GM21381 (cell line): Measurements from ENCODE around the gene FAM180A.
"Not testable (repeated sequence)": the region's sequence is repeated elsewhere in the genome, so short reads cannot be mapped to it uniquely, and the experiment has no call there.

ENCODE experiments used
- ATAC-seq: cut with Tn5 transposase; IDR thresholded peaks from one replicate; pipeline ENCODE4 v1.9.1; 2021; ENCODE audit warnings: mild to moderate bottlenecking, moderate library complexity; ENCODE audit not compliant: unreplicated experiment

FAM180A gene

GRCh38 chr7:135742371-135742770 is 6.2 kb downstream of the FAM180A start:
- no peak for ATAC-seq

GRCh38 chr7:135741905-135742304 is 6.7 kb downstream of the FAM180A start:
- ATAC-seq = no peak

DNA sequence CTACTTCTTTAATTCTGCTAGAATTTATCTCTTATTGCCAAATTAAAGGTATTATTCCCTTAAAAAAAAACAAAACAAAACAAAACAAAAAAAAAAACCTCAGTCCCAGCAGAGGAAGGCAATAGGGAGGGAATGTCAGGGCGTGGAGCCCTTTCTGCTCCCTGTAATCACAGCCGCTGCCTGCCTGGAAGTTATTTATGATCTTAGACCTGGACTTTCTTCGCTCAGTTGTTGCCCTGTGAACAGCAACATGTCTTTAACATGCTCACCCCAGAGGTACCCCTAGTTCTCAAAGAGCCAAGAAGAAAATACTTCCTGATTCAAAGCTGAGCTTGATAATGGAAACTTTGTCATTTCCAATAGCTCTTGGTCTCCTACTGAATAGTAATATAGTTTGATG is 7.7 kb downstream of the FAM180A start:
- no peak for ATAC-seq

DNA sequence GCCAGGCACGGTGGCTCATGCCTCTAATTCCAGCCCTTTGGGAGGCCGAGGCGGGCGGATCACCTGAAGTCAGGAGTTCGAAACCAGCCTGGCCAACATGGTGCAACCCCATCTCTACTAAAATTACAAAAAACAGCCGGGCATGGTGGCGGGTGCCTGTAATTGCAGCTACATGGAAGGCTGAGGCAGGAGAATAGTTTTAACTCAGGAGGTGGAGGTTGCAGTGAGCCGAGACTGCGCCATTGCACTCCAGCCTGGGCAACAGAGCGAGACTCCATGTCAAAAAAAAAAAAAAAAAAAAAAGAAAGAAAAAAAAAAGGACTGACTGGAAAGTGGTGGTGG is 11.3 kb downstream of the FAM180A start:
- ATAC-seq = not testable (repeated sequence)

- ATAC-seq = no peak
These were observed 11.9 kb downstream of the FAM180A start for GRCh38 chr7:135736586-135737305.

GRCh38 chr7:135734343-135734689 is 14.3 kb downstream of the FAM180A start:
- ATAC-seq = no peak

GRCh38 chr7:135733603-135734342 is 14.8 kb downstream of the FAM180A start:
- no peak for ATAC-seq

GRCh38 chr7:135731131-135731530 is 17.5 kb downstream of the FAM180A start:
- ATAC-seq = no peak

DNA sequence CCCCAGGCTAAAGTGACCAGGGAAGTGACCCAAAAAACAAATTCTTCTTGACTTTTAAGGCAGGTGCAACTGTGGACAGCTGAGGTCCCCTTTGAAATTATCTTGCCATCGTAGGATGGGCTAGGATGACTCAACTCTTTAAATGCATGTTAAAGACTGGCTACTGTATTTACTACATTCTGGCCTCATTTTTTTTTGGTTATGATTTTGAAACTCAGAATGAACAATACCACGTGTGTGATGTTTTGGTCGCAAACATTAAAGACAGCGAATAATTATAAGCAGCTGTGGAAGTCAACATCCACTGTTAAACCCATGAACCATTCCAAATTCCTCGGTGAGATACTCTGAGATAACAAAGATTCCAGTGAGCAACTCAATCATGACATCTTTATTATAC is 19.4 kb downstream of the FAM180A start:
- no peak for ATAC-seq

DNA sequence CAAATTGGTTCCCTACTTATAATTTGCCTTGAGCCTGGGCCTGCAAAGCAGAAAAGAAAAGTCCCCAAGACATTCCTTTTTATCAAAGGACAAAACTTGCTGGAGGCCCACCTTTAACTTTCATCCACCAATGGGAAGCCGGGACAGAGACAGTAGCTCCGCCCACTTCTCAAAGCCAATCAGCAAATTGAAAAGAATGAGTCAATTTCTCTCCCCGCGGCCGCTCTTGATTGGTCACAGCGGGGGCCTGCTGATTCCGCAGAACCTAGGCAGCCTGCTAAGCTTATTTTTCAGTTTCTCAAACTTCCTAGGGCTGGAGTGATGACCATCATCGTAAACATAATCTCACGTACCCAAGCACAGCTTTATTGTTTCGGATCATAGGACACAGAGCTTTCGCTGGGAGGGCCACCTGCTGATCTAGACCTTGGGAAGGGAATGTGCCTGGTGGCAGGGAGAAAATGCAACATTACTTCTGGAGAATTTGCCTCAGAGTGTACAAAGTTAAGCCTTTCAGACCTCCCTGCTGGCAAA is 20.4 kb downstream of the FAM180A start, which contains the start of gene SLC13A4:
SLC13A4 (minus strand) TSS at position 51 of the 534 bp plus-strand sequence. CDS start 690 bp downstream, outside the sequence.
- no peak for ATAC-seq

GRCh38 chr7:135726911-135727673 is 21.5 kb downstream of the FAM180A start:
- ATAC-seq = no peak

DNA sequence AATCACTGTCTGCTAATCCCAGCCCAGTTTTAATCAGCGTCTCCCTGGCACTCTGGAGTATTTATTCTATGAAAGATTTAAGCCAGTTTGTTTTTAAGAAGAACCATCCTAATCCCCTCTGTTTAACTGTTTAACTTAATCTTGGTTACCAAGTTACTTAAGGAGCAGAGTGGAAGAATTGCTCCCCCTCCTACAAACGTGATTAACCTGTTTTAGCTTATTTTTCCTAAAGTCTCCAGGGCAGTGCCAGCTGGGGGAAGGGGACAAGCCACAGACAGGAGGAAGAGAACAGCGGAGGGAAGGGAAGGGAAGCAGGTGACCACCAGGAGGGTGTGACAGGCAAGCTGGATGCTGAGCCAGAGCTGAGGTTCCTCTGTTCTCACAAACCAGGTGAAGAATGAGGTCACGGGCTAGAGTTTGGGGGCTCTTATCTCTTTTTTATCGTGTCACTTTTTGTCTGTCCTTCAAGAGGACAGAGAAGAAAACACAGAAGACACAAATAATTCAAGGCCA is 22.3 kb downstream of the FAM180A start:
- ATAC-seq = no peak

DNA sequence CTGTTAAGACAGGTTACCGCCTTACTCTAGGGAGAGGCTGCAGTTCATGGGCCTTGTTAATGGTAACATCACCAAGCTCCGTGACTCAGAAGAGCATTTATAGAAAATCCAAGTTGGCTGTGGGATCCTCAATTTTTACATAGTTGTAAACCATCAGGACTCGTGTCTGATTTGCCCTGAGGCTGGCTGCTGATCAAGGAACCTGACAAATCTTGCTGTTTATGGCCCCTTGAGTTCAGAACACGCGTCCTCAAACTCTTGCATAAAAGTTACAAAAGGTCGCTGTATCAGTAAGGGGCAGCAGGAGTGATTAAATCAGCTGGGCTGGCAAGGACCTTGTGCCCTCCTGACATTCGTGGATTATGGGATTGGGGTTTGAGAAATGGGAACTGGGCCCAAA is 25.2 kb downstream of the FAM180A start:
- ATAC-seq = no peak

GRCh38 chr7:135721198-135721820 is 27.3 kb downstream of the FAM180A start:
- no peak for ATAC-seq

GRCh38 chr7:135719688-135720087 is 28.9 kb downstream of the FAM180A start:
- ATAC-seq = no peak

DNA sequence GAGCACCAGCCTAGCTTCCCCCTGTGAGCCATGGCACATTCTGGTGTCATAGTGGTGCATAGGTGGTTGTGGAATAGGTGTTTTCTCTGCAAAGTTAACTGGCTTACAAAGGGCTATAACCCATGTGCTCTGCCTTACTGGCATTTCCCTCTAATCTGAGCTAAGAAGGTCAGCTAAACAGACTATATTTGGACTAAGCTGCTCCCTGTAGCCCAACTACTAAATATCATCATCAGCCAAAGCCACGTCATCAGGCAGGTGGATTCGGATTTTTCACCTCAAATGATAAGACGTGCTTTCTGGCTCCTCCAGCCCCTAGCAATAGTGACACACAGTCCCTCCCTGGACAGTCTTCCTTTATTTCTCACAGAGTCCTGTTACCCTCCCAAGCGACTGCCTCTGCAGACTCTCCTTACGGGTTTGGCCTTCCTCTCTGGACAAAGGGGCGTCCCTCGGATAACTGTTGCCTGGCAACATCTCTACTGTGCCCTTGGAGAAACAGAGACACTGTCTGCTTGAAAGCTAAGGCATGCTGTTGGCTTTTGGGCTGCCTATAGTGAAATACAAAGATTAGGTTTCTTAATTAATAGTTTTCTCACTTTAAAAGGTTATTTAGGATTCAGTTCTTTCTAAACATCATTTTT is 29.7 kb downstream of the FAM180A start:
- no peak for ATAC-seq

- ATAC-seq = no peak
These were observed 30.4 kb downstream of the FAM180A start for GRCh38 chr7:135718219-135718618.

DNA sequence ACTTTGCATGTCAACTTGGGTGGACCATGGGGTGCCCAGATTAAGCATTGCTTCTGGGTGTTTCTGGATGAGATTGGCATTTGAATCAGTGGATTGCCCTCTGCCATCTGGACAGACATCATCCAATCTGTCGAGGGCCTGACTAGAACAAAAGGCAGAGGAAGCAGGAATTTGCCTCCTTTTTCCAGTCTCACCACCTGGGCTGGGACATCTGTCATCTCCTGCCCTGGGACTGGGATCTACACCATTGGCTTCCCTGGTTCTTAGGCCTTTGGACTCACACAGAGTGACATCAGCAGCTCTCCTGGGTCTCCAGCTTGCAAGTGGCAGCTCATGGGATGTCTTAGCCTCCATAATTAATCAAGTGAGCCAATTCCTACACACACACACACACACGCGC is 30.9 kb downstream of the FAM180A start:
- no peak for ATAC-seq

DNA sequence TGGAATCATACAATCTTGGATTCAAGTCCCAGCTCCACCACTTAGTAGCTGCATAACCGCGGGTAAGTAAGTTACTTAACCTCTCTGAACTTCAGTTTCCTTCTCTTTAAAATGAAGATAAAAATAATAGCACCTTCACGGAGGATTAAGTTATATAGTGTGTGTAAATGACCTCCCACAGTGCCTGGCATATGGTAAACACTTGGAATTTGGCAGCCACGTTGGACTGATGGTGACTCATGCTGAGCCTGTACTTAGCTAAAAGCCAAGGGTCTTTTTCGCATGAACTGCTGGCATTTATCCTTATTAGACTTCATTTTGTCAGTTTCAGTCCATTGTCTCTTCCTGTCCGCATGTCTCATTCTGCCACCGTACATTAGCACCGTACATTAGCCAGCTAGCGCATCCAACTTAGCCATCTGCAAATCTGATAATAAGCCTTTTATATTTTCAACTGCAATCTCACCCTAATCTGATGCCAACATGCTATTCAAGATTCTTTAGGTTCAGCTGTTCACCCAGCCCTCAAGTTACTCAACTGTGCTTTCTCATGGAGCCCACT is 31.9 kb downstream of the FAM180A start:
- ATAC-seq = no peak

DNA sequence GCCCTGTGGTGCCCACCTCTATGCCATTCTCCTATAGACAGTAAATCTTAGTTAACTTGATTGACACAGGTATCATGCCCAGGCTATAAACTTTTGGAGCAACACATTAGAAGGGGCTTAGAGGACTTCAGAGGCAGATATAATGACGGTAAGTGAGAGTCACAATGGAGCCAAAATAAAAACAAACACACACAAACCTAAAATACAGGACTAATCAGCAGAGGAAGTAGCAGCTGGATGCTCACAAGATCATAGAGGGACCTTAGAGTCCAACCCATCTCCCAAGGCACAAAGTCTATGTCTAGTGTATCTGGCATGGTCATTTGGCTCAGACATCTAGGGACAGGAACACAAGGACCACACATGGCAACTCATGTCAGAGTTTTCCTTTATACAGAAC is 32.9 kb downstream of the FAM180A start:
- no peak for ATAC-seq
